Neuron (in vitro differentiated cells): Measurements from ENCODE around the gene TTC29.

Experiments used
- H2AFZ ChIP-seq: one replicate; pipeline ENCODE4 v1.6.1; 2013; ENCODE audit warnings: low read depth, mild to moderate bottlenecking, inconsistent platforms, low read length, moderate library complexity
- H3K27me3 ChIP-seq: one replicate; pipeline ENCODE4 v1.6.1; 2013; ENCODE audit warnings: low read length; ENCODE audit not compliant: insufficient read depth
- H3K36me3 ChIP-seq: one replicate; pipeline ENCODE4 v1.6.1; 2013; ENCODE audit warnings: low read length; ENCODE audit not compliant: insufficient read depth
- H3K4me1 ChIP-seq: one replicate; pipeline ENCODE4 v1.6.1; 2013; ENCODE audit warnings: low read length; ENCODE audit not compliant: insufficient read depth
- H3K4me3 ChIP-seq: 2 replicates; pipeline ENCODE4 v1.5.1; 2013; ENCODE audit warnings: mild to moderate bottlenecking, low read length, moderate library complexity
- H3K9me3 ChIP-seq: one replicate; pipeline ENCODE4 v1.6.1; 2013; ENCODE audit warnings: low read length

TTC29 gene

DNA sequence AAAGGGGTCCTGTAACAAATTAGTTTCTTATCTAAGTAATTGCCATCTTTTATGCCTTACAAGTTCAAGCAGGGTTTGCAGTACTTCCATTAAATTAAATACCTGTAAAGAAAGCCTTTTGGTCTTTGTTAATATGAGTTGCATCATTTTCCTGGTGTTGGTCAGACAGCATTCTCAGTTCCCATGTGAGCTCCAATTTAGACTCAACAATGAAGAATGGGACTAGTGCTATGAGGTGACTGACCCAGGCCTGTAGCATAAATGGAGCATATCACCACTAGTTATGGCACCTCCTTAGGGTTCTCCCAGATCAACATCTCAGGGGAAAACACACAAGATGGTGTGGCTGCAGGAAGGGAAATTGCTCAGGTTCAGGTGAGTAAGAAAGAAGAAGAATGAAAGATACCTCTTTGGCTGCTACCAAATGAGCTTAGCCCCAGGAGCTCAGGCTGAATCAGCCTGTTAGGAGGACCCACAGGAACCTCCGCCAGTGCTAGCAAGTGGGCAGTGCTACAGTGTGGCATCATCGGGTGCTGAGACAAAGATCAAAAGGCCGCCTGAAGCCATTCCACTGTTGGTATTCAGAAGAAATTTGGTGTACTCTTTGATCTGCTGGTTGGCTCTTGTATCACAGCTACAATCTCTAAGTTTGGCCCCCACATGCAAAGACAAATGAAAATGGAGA lies 1.8 kb downstream of the TTC29 start:
- Histone ChIP-seq H3K36me3 (no peaks in the 10 kb centered on the region), H3K4me1 (peaks cover 10% of the 10 kb centered on the region), H3K9me3 (no peaks in the 10 kb centered on the region), H3K4me3 (no peak overlapping the region), H2AFZ (no peak overlapping the region), H3K27me3 (no peaks in the 10 kb centered on the region)

DNA sequence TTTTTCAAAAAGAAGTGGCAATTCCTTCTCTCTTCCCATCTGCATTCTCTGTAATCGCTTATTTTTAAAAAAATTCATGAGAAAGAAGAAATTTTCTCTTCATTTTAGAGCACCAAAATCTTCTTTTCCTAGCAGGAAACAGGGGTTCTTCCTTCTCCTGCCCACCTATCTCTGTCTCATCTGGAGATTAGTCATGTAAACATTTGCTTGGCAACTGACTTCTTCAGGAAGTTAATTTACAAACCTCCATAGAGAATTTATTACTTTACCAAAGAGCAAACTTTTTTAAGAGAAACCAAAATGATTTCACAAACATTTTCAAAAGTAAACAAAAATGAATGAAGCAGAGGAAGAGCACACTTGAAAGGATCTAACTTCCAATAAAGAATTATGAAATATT lies 13.5 kb downstream of the TTC29 start:
- H3K4me1 ChIP-seq: no peaks in the 10 kb centered on the region
- no peak overlapping the region for H3K4me3 ChIP-seq
- H3K9me3 ChIP-seq: no peaks in the 10 kb centered on the region
- no peaks in the 10 kb centered on the region for H3K36me3 ChIP-seq
- H3K27me3 ChIP-seq: no peaks in the 10 kb centered on the region
- no peak overlapping the region for H2AFZ ChIP-seq

- Histone ChIP-seq H3K9me3 (no peaks in the 10 kb centered on the region), H3K27me3 (no peaks in the 10 kb centered on the region), H2AFZ (no peak overlapping the region), H3K4me3 (no peak overlapping the region), H3K36me3 (no peaks in the 10 kb centered on the region), H3K4me1 (no peaks in the 10 kb centered on the region)
These were observed 15.0 kb downstream of the TTC29 start for GRCh38 chr4:146930673-146931072.

GRCh38 chr4:146927695-146928094 lies 18.0 kb downstream of the TTC29 start:
- H3K27me3 ChIP-seq: peaks cover 3% of the 10 kb centered on the region
- no peaks in the 10 kb centered on the region for H3K4me1 ChIP-seq
- H2AFZ ChIP-seq: no peak overlapping the region
- no peaks in the 10 kb centered on the region for H3K36me3 ChIP-seq
- no peak overlapping the region for H3K4me3 ChIP-seq
- H3K9me3 ChIP-seq: no peaks in the 10 kb centered on the region

DNA sequence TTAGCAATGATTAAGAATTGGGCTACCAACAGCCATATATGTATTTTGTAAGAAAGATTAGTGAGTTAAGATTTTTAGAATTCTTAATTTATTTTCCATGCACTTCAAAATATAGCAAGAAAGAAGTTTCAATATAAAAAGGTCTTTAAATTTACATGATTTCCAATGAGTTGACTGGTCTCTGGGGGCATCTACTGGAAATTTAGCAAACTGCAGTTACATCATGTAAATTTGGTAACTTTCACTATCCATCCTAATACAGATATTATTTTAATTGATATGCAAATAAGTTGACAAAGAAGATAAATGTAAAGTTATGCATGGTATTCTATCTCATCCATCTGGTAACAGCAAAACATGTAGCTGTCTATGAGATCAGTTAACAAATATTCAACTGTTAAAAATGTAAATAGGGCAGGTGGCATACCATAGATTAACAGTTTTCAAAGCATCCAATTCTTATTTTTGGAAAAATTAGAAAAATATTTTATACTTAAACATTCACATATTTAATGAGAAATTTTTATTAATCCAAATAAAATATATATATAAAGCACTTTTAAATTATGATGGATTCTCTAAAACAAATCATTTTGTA lies 29.1 kb downstream of the TTC29 start:
- Histone ChIP-seq H3K27me3 (no peaks in the 10 kb centered on the region), H2AFZ (no peak overlapping the region), H3K9me3 (no peaks in the 10 kb centered on the region), H3K4me3 (no peak overlapping the region), H3K4me1 (no peaks in the 10 kb centered on the region), H3K36me3 (no peaks in the 10 kb centered on the region)

DNA sequence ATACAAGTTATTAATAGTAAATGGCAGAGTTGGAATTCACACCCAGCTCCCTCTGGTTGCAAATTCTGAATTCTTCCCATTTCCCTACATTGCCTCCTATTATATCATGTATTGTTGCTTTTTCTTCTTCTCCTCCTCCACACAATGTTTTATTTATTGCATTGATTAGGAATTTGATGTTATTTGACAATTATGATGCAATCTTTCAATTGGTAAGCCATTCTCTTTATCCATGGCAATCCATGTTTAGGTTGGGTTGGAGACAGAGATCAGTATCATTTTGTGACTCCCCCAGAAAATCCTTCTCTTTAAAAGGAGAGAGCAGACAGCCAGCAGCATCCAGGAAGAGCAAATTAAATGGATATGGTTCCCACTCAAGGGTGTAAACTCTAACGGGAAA lies 30.5 kb downstream of the TTC29 start:
- Histone ChIP-seq H3K4me3 (no peak overlapping the region), H3K9me3 (no peaks in the 10 kb centered on the region), H3K27me3 (peaks cover 8% of the 10 kb centered on the region), H2AFZ (no peak overlapping the region), H3K36me3 (no peaks in the 10 kb centered on the region), H3K4me1 (no peaks in the 10 kb centered on the region)

- no peaks in the 10 kb centered on the region for H3K36me3 ChIP-seq
- H3K4me1 ChIP-seq: no peaks in the 10 kb centered on the region
- H3K27me3 ChIP-seq: no peaks in the 10 kb centered on the region
- H2AFZ ChIP-seq: no peak overlapping the region
- no peaks in the 10 kb centered on the region for H3K9me3 ChIP-seq
- no peak overlapping the region for H3K4me3 ChIP-seq
These were observed 45.4 kb downstream of the TTC29 start for GRCh38 chr4:146900295-146900694.

- Histone ChIP-seq H3K4me1 (no peaks in the 10 kb centered on the region), H3K4me3 (no peak overlapping the region), H3K9me3 (no peaks in the 10 kb centered on the region), H2AFZ (no peak overlapping the region), H3K27me3 (no peaks in the 10 kb centered on the region), H3K36me3 (no peaks in the 10 kb centered on the region)
These were observed 55.4 kb downstream of the TTC29 start for GRCh38 chr4:146890301-146890700.

- no peaks in the 10 kb centered on the region for H3K4me1 ChIP-seq
- H3K4me3 ChIP-seq: no peak overlapping the region
- no peaks in the 10 kb centered on the region for H3K9me3 ChIP-seq
- H3K36me3 ChIP-seq: no peaks in the 10 kb centered on the region
- no peak overlapping the region for H2AFZ ChIP-seq
- H3K27me3 ChIP-seq: no peaks in the 10 kb centered on the region
These were observed 62.6 kb downstream of the TTC29 start for GRCh38 chr4:146883070-146883469.

- H3K27me3 ChIP-seq: no peaks in the 10 kb centered on the region
- no peak overlapping the region for H3K4me3 ChIP-seq
- H3K36me3 ChIP-seq: no peaks in the 10 kb centered on the region
- H3K4me1 ChIP-seq: no peaks in the 10 kb centered on the region
- no peak overlapping the region for H2AFZ ChIP-seq
- no peaks in the 10 kb centered on the region for H3K9me3 ChIP-seq
These were observed 88.4 kb downstream of the TTC29 start for GRCh38 chr4:146857298-146857697.

DNA sequence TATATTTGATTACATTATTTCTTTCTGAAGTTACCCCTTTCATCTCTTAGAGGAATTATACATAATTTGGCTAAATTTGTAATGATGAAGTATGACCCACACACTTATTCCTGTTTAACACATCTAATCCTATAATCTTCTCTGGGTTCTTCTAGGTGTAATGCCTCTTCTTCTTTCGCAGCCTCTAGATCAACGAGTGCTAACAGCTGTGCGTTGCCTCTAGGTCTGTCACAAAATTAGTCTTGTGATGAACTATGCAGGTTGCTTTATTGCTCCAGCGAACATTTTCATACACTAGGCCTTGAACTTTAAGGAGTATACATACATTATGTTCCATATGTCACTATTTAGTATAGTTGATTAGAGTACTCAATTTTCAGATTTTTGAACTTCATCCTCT lies 89.9 kb downstream of the TTC29 start:
- H2AFZ ChIP-seq: no peak overlapping the region
- H3K36me3 ChIP-seq: no peaks in the 10 kb centered on the region
- no peaks in the 10 kb centered on the region for H3K9me3 ChIP-seq
- no peaks in the 10 kb centered on the region for H3K27me3 ChIP-seq
- no peak overlapping the region for H3K4me3 ChIP-seq
- no peaks in the 10 kb centered on the region for H3K4me1 ChIP-seq

DNA sequence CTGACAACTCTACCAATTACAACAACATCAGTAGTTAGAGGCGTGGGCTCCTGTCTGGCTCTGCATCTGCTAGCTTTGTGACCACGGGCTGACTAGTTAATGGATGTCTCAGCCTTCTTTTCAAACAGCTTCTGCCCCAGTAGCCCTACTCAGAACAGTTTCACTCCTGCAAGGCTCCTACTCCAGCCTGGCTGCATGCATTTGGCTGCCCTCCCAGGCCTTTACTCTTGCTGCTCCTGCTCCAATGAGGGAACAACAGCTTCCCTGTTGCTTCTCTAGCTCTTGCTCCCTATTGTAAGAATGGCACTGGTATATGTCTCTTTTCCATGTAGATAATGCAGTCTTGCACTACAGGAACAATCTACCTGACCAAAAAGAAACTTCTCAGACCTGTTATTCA lies 93.3 kb downstream of the TTC29 start:
- Histone ChIP-seq H3K4me3 (no peak overlapping the region), H3K9me3 (no peaks in the 10 kb centered on the region), H3K4me1 (no peaks in the 10 kb centered on the region), H3K36me3 (no peaks in the 10 kb centered on the region), H3K27me3 (no peaks in the 10 kb centered on the region), H2AFZ (no peak overlapping the region)

DNA sequence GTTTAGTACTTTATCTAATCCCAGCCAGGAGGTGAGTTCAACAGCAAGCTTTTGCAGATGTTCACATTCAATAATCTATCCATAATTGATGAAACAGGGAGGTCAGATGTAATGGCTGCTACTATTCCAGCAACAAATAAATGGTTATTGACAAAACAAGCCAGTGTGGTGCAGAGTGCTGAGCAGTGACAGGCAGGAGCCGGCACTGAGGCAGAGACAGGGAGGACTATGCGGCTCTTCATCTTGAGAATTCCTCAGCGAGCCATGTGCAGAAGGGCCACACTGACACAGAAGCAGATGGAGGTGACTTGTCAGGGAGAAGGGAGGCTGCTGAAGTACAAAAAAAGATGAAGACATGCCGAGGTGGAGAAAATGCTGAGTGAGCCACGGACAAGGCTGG lies 98.3 kb downstream of the TTC29 start:
- Histone ChIP-seq H3K4me1 (no peaks in the 10 kb centered on the region), H2AFZ (no peak overlapping the region), H3K4me3 (no peak overlapping the region), H3K36me3 (no peaks in the 10 kb centered on the region), H3K27me3 (no peaks in the 10 kb centered on the region), H3K9me3 (no peaks in the 10 kb centered on the region)

GRCh38 chr4:146846882-146847281 lies 98.8 kb downstream of the TTC29 start:
- Histone ChIP-seq H3K4me3 (no peak overlapping the region), H3K36me3 (no peaks in the 10 kb centered on the region)

More at GRCh38 chr4:146846882-146847281, 98.8 kb downstream of the TTC29 start:
- Histone ChIP-seq H3K27me3 (no peaks in the 10 kb centered on the region), H3K9me3 (no peaks in the 10 kb centered on the region), H2AFZ (no peak overlapping the region), H3K4me1 (no peaks in the 10 kb centered on the region)
